Measurements from ENCODE around the gene LMNTD2.
"Not testable (repeated sequence)": the region's sequence is repeated elsewhere in the genome, so short reads cannot be mapped to it uniquely, and the experiment has no call there.

GRCh38 chr11:516918-517685 is 43.4 kb downstream of the LMNTD2 start:
- TF ChIP-seq CTCF, POLR2A (IDR thresholded peaks at IDR 0.05): not testable (repeated sequence)

All from tibial nerve (tissue), 3 donors.